GM23248 (cell line): Measurements from ENCODE around the gene SMYD4. TPM values are rescaled to one million over a fixed set of nuclear protein-coding genes. Genes with fewer than 3 reads are reported as not detected.
"Not testable (repeated sequence)": the region's sequence is repeated elsewhere in the genome, so short reads cannot be mapped to it uniquely, and the experiment has no call there.

Experiments
- DNase-seq: peaks from one replicate; pipeline ENCODE4 v3.0.0-alpha.2; 2015
- H2AFZ ChIP-seq: fragments of 200-600 bp; sonication (generic); 2 replicates; pipeline ENCODE4 v1.6.1; 2016; ENCODE audit warnings: antibody characterized with exemption
- H3F3A ChIP-seq: fragments of 200-600 bp; sonication (generic); 2 replicates; pipeline ENCODE4 v1.6.1; 2016; ENCODE audit warnings: mild to moderate bottlenecking, antibody characterized with exemption, mixed run types; ENCODE audit not compliant: insufficient read depth
- H3K27ac ChIP-seq: fragments of 200-600 bp; sonication (generic); 2 replicates; pipeline ENCODE4 v1.5.1; 2016; ENCODE audit warnings: mild to moderate bottlenecking
- H3K27me3 ChIP-seq: fragments of 200-600 bp; sonication (generic); replicated peaks from 2 replicates; pipeline ENCODE4 v1.6.1; 2016; ENCODE audit warnings: mild to moderate bottlenecking; ENCODE audit not compliant: insufficient read depth
- H3K36me3 ChIP-seq: fragments of 200-600 bp; sonication (generic); 2 replicates; pipeline ENCODE4 v1.6.1; 2016; ENCODE audit warnings: low read depth, mild to moderate bottlenecking
- H3K4me1 ChIP-seq: fragments of 200-600 bp; sonication (generic); 2 replicates; pipeline ENCODE4 v1.6.1; 2016; ENCODE audit warnings: mild to moderate bottlenecking; ENCODE audit not compliant: insufficient read depth
- H3K4me2 ChIP-seq: fragments of 200-600 bp; sonication (generic); one replicate; pipeline ENCODE4 v1.6.1; 2016; ENCODE audit warnings: mild to moderate bottlenecking; ENCODE audit not compliant: unreplicated experiment
- H3K4me3 ChIP-seq: fragments of 200-600 bp; sonication (generic); 2 replicates; pipeline ENCODE4 v1.5.1; 2016; ENCODE audit warnings: mild to moderate bottlenecking
- H3K79me2 ChIP-seq: fragments of 200-600 bp; sonication (generic); 2 replicates; pipeline ENCODE4 v1.6.1; 2016; ENCODE audit warnings: mild to moderate bottlenecking; ENCODE audit not compliant: insufficient read depth
- H3K9ac ChIP-seq: fragments of 200-600 bp; sonication (generic); 2 replicates; pipeline ENCODE4 v1.6.1; 2016; ENCODE audit warnings: mild to moderate bottlenecking
- H3K9me2 ChIP-seq: fragments of 200-600 bp; sonication (generic); 2 replicates; pipeline ENCODE4 v1.6.1; 2016; ENCODE audit warnings: mixed run types, mild to moderate bottlenecking, moderate library complexity; ENCODE audit not compliant: insufficient read depth
- H3K9me3 ChIP-seq: fragments of 200-600 bp; sonication (generic); one replicate; pipeline ENCODE4 v1.6.1; 2017; ENCODE audit warnings: low read depth
- H4K20me1 ChIP-seq: fragments of 200-600 bp; sonication (generic); 2 replicates; pipeline ENCODE4 v1.6.0; 2016; ENCODE audit not compliant: insufficient read depth
- EZH2 ChIP-seq: fragments of 200-600 bp; sonication (generic); IDR thresholded peaks from 2 replicates; pipeline ENCODE4 v1.6.1; 2018; ENCODE audit warnings: antibody characterized with exemption, mild to moderate bottlenecking; ENCODE audit not compliant: insufficient read depth, poor library complexity, severe bottlenecking
- EZH2phosphoT487 ChIP-seq: fragments of 200-600 bp; sonication (generic); IDR thresholded peaks from 2 replicates; pipeline ENCODE4 v1.6.1; 2018; ENCODE audit warnings: antibody characterized with exemption, moderate library complexity, mild to moderate bottlenecking, low read depth; ENCODE audit not compliant: insufficient read depth
- WGBS, 2 experiments: methylation state at CpG; one replicate each; pipeline ENCODE4 v1.1.6; 2015 to 2017; ENCODE audit warnings: low lambda C conversion rate in 2 of 2, low coverage in 1 of 2; ENCODE audit errors: missing lambda C conversion rate in 2 of 2; 5-methylcytosine and 5-hydroxymethylcytosine counted together
- in situ Hi-C: fragments of 300-500 bp; cut with MboI; formaldehyde crosslinking; loops from 2 replicates; pipeline ENCODE4 v1.15.0; 2020
- polyA plus RNA-seq: library from polyadenylated mRNA; unstranded; fragments of >200 nt; fragmentation: Nextera tagmentation; extraction: Ambion mirVana; gene quantifications from 2 replicates; pipeline ENCODE4 v1.2.1, GENCODE V29; 2016
- total RNA-seq: library from RNA; depleted of rRNA; stranded (reverse); fragments of >200 nt; shearing (Covaris generic); gene quantifications from 2 replicates; pipeline ENCODE4 v1.2.3, GENCODE V29; 2014

The SMYD4 gene
- total and polyA plus RNA-seq, 2 experiments from 2014 or later, result 3.6 to 7.5 TPM

DNA sequence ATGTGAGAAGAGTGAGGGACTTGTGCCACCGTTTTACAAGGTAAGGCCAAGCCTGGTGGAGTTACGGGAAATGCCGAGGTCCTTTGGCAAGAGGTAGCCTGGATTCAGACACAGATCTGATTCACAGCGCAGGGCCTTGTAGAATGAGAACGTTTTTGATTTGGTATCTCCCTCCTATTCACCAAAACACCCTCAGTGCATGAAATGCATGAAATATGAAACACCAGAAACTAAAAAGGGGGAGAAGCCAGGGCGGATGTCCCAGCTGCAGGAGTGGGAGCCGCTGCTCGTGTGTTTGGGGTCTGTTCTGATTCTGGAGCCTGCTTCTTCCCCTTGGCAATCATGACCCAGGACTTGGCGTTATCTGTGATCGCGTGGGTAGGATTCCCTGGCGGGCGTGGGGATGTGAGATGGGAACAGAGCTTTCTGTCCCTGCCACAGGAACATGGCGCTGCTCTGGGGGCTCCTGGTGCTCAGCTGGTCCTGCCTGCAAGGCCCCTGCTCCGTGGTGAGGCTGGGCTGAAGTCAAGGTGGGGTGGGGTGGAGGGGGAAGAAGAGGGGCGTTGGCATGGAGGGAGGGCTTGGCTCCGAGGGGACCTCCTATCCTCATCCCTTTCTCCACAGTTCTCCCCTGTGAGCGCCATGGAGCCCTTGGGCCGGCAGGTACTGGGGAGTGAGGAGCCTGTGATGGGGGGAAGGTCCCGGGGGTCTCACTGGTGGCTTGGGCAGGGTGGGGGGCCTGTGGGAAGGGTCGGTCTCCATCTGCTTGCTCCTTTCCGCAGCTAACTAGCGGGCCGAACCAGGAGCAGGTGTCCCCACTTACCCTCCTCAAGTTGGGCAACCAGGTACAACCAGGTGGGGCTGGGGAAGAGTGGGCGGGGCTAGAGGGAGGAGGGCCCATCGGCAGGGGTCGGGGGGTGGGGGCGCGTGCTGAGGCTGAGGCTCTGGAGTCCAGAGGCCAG is 84.9 kb downstream of the SMYD4 start:
- Histone ChIP-seq H2AFZ (0 out of 2 replicates have a peak overlapping the region, but pooled peaks have one; percentile 17), H3K4me2 (no peak overlapping the region), H3K4me1 (0 out of 2 replicates have a peak, but pooled peaks cover 2% of the 10 kb centered on the region), H3F3A (0 out of 2 replicates have a peak, but pooled peaks cover 5% of the 10 kb centered on the region), H3K9me2 (no peaks in the 10 kb centered on the region), H3K27me3 (no peaks in the 10 kb centered on the region), H3K4me3 (no peak overlapping the region), H3K79me2 (no peaks in the 10 kb centered on the region), H3K9me3 (no peaks in the 10 kb centered on the region), H3K9ac (no peak overlapping the region), H3K36me3 (no peaks in the 10 kb centered on the region), H4K20me1 (no peaks in the 10 kb centered on the region), H3K27ac (no peak overlapping the region)
- in situ Hi-C loops, result no loop called here
- TF ChIP-seq EZH2 (no peak), EZH2phosphoT487 (no peak)
- DNase-seq, result peak; percentile 33
- WGBS, 2 experiments, result 25 to 46% methylated on average over 17 to 29 of the region's 29 CpGs

DNA sequence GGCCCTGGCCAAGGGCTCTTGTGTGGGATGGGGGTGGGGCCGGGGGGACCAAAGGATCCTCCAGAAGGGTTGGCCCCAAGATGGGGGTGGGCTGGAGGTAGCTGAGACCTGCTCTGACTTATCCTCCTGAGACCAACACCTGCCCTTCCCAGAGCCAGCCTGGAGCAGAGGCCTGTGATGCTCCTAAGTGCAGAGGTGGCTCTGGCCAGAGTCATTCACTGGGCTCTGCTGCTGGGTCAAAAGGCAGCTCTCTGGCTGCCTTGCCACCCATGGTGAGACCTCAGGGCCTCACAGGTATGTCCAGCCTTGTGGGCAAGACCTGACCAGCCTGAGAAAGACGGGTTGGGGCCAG is 86.6 kb downstream of the SMYD4 start:
- no peaks in the 10 kb centered on the region for H3K36me3 ChIP-seq
- in situ Hi-C loops, result no loop called here
- H3K4me2 ChIP-seq, result no peak overlapping the region
- no peak overlapping the region for H3K4me3 ChIP-seq
- 60 to 73% methylated on average over 1 to 2 of the region's 2 CpGs for WGBS, 2 experiments
- H3K9me2 ChIP-seq, result no peaks in the 10 kb centered on the region
- TF ChIP-seq EZH2 (no peak), EZH2phosphoT487 (no peak)
- H3K9ac ChIP-seq, result no peak overlapping the region
- no peak overlapping the region for H2AFZ ChIP-seq
- H3K9me3 ChIP-seq, result no peaks in the 10 kb centered on the region
- no peaks in the 10 kb centered on the region for H4K20me1 ChIP-seq
- H3K4me1 ChIP-seq, result 0 out of 2 replicates have a peak, but pooled peaks cover 2% of the 10 kb centered on the region
- H3K79me2 ChIP-seq, result no peaks in the 10 kb centered on the region
- H3K27me3 ChIP-seq, result no peaks in the 10 kb centered on the region
- 0 out of 2 replicates have a peak, but pooled peaks cover 5% of the 10 kb centered on the region for H3F3A ChIP-seq
- H3K27ac ChIP-seq, result no peak overlapping the region
- DNase-seq, result no peak

DNA sequence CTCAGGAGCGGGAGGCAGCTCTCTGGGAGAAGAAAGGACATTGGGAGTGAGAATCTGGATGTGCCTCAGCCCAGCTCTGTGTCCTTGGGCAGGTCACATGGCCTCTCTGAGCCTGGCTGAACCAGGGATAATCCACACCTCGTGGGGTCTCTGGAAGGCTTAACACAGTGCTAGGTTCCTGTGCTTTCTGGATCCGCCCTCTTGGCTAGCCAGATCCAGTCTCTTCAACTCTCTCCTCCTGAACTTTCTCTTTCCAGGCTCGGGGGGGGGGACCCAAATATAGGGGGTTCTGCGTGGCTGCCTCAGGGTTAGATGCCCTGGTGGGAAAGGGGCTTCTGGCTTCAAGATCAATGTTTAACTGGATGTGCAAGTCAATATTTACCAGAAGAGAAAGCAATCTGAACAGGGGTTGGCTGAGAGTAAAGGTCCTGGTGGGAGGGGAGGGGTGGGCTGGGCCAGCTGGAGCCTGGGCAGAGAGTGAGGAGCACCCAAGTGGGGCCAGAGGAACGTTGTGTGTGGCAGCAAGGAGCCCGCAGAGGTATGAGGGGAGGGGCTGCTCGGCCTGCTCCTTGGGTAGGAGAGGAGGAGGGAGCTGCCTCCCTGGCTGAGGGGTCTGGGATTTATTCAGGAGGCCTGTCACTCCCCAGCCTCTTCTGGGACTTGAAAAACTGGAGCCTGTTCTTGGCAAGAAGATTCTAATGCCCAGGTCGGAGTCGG is 87.2 kb downstream of the SMYD4 start, which contains the start of gene SERPINF2:
SERPINF2 (plus strand) TSS at position 501 of the 717 bp plus-strand sequence. CDS start 2,125 bp downstream, outside the sequence.
- Histone ChIP-seq H3K36me3 (no peaks in the 10 kb centered on the region), H2AFZ (no peak within 1 kb of the TSS), H3K9me3 (no peaks in the 10 kb centered on the region), H3F3A (0 out of 2 replicates have a peak, but pooled peaks cover 5% of the 10 kb centered on the region), H3K9ac (no peak within 1 kb of the TSS), H3K27ac (no peak within 1 kb of the TSS), H3K4me2 (no peak within 1 kb of the TSS), H3K79me2 (no peaks in the 10 kb centered on the region), H3K4me3 (no peak within 1 kb of the TSS), H4K20me1 (no peaks in the 10 kb centered on the region), H3K27me3 (no peaks in the 10 kb centered on the region), H3K4me1 (0 out of 2 replicates have a peak, but pooled peaks cover 2% of the 10 kb centered on the region), H3K9me2 (no peaks in the 10 kb centered on the region)
- no peak for TF ChIP-seq EZH2phosphoT487
- TF ChIP-seq EZH2, result no peak
- WGBS, 2 experiments, result 59 to 64% methylated on average over 7 to 10 of the region's 10 CpGs
- DNase-seq, result no peak
- in situ Hi-C loops, result no loop called here

DNA sequence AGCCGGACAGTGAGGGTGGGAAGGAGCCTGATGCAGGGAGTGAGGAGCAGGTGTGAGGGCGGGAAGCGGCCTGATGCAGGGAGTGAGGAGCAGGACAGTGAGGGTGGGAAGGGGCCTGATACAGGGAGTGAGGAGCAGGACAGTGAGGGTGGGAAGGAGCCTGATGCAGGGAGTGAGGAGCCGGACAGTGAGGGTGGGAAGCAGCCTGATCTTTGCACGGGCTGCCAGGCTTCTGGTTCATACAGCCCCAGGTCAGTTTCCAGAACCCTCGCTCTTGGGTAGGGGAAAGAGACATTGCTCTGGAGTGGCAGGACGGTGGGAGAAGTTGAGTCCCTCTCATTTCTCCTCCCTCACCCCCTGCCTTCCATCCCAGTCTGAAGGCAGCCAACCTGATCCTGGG is 87.8 kb downstream of the SMYD4 start:
- H3K9ac ChIP-seq, H3K4me2 ChIP-seq, H3K4me3 ChIP-seq, DNase-seq, in situ Hi-C loops, H3K27me3 ChIP-seq, H3K9me2 ChIP-seq, H4K20me1 ChIP-seq, H3K4me1 ChIP-seq, H3F3A ChIP-seq, H2AFZ ChIP-seq, H3K27ac ChIP-seq, H3K79me2 ChIP-seq, H3K36me3 ChIP-seq, H3K9me3 ChIP-seq: not testable (repeated sequence)
- WGBS, 2 experiments, result 89 to 98% methylated on average over 4 to 7 of the region's 7 CpGs
